HG03442 (cell line): ENCODE data around the gene RRM2.

Experiments used
- ATAC-seq: cut with Tn5 transposase; IDR thresholded peaks from one replicate; pipeline ENCODE4 v1.9.1; 2021; ENCODE audit warnings: mild to moderate bottlenecking, moderate library complexity; ENCODE audit not compliant: unreplicated experiment

The RRM2 gene

DNA sequence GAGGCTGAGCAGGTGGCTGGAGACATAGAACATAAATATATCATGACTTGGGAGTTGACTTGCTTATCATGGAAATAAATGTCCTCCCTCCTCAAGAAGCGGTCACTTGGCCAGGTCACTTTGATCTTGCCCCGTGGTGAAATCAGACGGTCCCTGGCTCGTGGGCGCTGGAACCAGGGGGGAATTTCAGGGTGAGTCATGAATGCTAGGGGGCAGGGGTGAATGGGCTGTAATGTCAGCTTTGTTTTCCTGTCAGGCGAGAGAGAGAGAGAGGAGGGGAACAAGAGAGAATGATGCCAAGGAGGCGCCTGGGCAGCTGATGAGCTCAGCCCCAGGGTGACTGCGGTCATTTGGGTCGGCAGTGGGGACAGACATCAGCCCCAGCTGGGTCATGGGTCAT, 47.7 kb downstream of the RRM2 start:
- ATAC-seq = no peak

DNA sequence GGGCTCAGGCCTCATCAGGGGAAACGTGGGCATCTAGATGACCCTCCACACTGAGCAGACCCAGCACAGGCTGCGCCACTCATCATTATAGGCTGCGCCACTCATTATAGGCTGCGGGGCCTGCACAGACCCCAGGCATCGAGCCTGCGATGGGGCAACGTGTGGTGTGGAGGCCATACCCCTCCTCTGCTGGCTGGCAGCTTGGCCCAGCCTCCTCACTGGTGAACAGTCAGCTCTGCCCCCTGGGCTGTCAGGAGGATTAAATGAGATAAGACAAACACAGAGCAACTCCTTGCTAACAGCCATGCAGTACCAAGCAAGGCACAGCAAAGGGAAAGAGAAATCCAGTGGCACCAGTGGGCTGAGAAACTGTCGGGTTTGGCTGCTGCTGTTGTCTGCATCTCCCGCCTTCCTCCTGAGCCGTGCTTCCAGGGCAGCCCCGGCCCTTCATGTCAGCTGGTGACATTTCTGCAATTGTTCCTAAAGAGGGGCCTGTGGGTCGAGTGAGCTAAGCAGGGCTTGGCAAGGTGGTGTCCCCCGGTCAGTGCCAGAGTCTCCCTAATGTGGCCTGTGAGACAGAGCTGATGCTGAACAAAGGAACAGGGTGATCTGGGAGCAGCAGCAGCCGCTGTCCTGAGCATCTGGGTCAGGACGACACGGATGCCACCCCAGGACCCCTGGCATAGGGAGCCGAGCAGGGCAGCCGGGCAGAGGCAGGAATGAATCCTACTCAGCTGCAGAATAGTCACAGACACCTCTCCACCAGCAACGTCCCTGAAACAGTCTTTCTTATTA, 48.7 kb downstream of the RRM2 start:
- ATAC-seq = no peak

DNA sequence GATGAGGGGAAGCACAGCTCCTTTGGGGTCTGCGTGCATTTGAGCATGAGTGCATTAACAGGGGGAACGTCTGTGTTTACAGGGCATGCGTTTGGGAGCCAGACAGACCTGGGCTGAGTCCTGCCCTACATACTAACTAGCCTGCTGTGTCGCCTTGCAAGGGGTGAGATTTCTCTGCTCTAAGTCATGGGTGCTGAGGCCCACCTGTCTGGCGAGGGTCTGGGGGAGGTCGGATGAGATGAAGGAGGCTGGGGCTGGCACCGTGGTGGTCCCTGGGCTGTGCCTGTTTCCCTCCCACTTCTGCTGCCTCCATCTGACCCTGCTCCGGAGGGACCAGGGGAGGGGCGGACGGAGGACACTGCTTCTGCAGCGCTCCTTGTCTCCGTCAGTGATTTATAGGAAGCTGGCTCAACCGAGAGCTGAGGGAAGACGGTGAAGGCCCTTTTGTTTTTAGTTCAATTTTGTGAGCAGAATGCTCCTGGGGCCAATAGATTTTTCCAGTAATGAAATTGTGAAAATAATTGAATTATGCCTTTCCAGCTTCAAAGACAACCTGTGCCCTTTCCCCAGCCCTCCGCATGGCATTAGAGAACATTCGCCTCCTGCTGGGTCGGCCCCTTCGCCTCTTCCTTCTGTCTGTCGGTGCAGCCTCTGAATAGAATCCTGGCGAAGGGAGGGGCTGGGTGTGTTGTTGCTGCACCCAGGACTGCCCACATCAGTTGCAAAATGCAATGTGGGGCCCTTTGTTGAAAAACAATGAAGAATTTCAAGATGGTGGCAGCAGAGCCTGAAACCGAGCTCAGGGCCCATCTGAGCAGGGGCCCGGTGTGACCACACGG, 49.7 kb downstream of the RRM2 start:
- ATAC-seq = no peak

DNA sequence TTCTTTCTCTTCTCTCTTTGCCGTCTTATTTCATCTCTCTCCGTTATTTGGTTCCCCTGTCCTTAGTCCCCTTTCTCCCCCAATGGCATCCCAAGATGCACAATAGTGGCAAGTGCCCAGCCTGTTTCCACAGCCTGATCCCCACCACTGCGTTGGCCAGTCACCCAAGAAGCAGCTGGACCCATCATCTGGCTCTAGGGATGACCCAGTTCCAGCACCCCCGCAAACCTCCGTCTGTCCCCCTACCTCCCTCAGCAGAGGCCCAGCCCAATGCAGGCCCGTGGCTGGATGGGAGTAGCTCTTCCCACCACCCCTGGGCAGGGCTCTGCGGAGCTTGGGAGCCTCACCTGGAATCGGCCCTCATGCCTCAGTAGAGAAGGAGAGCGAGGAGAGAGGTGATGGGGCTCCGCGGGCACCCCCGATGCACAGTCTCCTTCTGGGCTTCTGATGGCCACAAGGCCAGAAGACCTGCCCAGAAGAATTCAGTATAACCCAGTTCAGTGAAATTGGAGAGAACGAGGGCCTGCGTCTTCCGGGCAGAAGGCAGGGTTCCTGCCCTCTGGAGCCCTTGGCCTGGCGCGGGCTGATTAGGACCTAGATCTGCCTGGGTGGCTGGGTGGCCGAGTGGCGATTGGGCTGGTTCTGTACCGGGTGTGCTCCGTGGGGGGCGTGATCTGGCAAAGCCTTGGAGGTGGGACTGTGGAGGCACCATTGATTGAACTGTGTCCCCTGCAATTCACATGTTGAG, 50.9 kb downstream of the RRM2 start:
- ATAC-seq = no peak

DNA sequence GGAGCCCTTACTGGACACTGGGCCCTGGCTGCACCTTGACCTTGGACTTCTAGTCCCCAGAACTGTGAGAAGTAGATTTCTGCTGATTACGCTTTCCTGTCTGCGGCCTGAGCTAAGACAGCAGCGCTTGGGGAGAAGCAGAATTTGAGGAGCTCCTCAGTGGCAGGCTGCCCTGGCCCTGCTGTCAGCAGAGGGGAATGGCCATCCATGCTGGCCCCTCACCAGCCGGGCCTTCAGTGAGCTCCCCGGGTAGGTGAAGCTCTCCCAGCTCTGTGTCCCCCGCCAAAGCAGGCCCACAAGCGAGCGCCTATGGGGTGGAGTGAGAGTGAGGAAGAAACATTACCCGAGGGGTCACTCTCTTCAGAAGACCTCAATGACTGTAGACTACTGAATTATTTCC, 51.6 kb downstream of the RRM2 start:
- no peak for ATAC-seq

DNA sequence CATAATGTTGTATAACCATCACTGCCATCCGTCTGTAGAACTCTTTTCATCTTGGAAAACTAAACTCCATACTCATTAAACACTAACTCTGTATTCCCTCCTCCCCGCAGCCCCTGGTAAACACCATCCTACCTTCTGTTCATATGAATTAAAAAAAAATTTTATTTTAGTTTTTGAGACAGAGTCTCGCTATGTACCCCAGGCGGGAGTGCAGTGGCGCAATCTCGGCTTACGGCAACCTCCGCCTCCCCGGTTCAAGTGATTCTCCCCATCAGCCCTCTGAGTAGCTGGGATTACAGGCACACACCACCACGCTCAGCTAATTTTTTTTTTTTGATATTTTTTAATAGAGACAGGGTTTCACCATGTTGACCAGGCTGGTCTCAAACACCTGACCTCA, 52.9 kb downstream of the RRM2 start:
- no peak for ATAC-seq

DNA sequence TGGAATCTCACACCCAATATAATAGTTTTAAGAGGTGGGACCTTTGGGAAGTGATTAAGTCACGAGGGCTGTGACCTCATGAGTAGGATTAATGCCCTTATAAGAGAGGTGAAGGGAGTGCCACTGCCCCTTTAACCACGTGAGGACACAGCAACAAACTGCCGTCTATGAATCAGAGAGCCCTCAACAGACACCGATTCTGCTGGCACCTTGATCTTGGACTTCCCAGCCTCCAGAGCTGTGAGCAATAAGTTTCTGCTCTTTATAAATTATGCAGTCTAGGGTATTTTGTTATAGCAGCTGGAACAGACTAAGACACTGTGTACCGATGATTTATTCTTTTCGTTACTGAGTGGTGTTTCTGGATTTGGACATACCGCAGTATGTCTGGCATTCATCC, 56.2 kb downstream of the RRM2 start:
- no peak for ATAC-seq

DNA sequence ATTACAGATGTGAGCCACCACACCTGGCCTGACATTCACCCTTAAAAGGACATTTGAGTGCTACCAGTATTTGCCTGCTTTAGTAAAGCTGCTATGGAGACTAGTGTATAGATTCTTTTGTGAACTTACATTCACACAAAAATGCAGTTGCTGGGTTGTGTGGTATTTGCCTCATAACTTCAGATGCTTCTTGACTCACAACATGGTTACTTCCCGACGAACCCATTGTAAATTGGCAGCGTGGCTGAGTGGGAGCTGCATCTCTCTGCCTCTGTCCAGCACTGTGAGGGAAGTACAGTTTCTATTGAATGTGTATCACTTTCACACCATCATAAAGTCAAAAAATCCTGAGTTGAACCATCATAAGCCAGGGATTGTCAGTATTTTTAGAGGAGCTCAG, 56.9 kb downstream of the RRM2 start:
- ATAC-seq = no peak

GRCh38 chr2:10180229-10180628, 57.7 kb downstream of the RRM2 start:
- ATAC-seq = no peak
